Gastrocnemius medialis (tissue), 4 donors: ENCODE measurements around the gene HOXC13. TPM values are rescaled to one million over a fixed set of nuclear protein-coding genes. Genes with fewer than 3 reads are reported as not detected.

ENCODE experiments used
- ATAC-seq, 2 donors: fragments of 150-250 bp; one replicate each; pipeline ENCODE4 v1.9.1; 2016
- DNase-seq, 2 donors: peaks; one replicate each; pipeline ENCODE4 v3.0.0-alpha.2; 2019
- H3K27ac ChIP-seq, 4 donors: fragments of 200-600 bp; sonication (generic); 1 replicate in 1 of 4; 2 replicates in 3 of 4; pipeline ENCODE4 v1.5.1; 2016 to 2018; ENCODE audit warnings: mild to moderate bottlenecking in 2 of 4, moderate library complexity in 1 of 4
- H3K27me3 ChIP-seq, 3 donors: fragments of 200-600 bp; sonication (generic) in 2 of 3; 1 replicate in 1 of 3; 2 replicates in 2 of 3; pipeline versions ENCODE4 v1.5.1 to v1.6.0; 2016 to 2019; ENCODE audit warnings: mild to moderate bottlenecking in 1 of 3, moderate library complexity in 1 of 3
- H3K36me3 ChIP-seq, 2 donors: fragments of 200-600 bp; sonication (generic) in 1 of 2; one replicate each; pipeline ENCODE4 v1.5.1; 2017 to 2018
- H3K4me1 ChIP-seq, 2 donors: fragments of 200-600 bp; sonication (generic) in 1 of 2; one replicate each; pipeline ENCODE4 v1.5.1; 2016 to 2017; ENCODE audit warnings: mild to moderate bottlenecking in 2 of 2
- H3K4me3 ChIP-seq, 4 donors: fragments of 200-600 bp; sonication (generic) in 3 of 4; 1 replicate in 1 of 4; 2 replicates in 3 of 4; pipeline ENCODE4 v1.5.1; 2016 to 2019; ENCODE audit warnings: mild to moderate bottlenecking in 2 of 4
- H3K9me3 ChIP-seq, 3 donors: fragments of 200-600 bp; sonication (generic) in 2 of 3; 1 replicate in 1 of 3; 2 replicates in 2 of 3; pipeline ENCODE4 v1.5.1; 2016 to 2019
- POLR2A ChIP-seq, 2 donors: fragments of 450-650 bp; IDR thresholded peaks; one replicate each; pipeline ENCODE4 v1.6.1; 2017; ENCODE audit warnings: antibody characterized with exemption in 2 of 2, mild to moderate bottlenecking in 2 of 2, moderate library complexity in 2 of 2
- in situ Hi-C, 4 donors: fragments of 200-750 bp; cut with MboI; loops; one replicate each; pipeline versions ENCODE4 v1.15.0 to v1.8.0; 2017; ENCODE audit warnings: low sequenced_read_pairs in 4 of 4
- intact Hi-C: fragments of 100-400 bp; cut with DNase I; formaldehyde crosslinking; loops from one replicate; pipeline ENCODE4 v1.15.1; 2023; ENCODE audit warnings: low total_unique reads
- total RNA-seq, 4 donors: library from RNA; depleted of rRNA; stranded (reverse); fragments of >200 nt; gene quantifications; one replicate each; pipeline versions ENCODE4 v1.1.0 to v1.2.3, GENCODE V29; 2016
- TF ChIP-seq, protein P1 (sequence below), 5 experiments: fragments of 450-650 bp in 3 of 5; fragments of 200-600 bp in 2 of 5; sonication (generic) in 2 of 5; IDR thresholded peaks in 4 of 5; conservative IDR thresholded peaks in 1 of 5; 1 replicate in 4 of 5; 2 replicates in 1 of 5; pipeline ENCODE4 v1.5.1; 2016 to 2019; ENCODE audit warnings: antibody characterized with exemption in 5 of 5, mild to moderate bottlenecking in 3 of 5, moderate library complexity in 3 of 5

HOXC13 gene
- total RNA-seq, 4 donors from 2014 or later: 0.10 to 0.33 TPM; not detected in 2

DNA sequence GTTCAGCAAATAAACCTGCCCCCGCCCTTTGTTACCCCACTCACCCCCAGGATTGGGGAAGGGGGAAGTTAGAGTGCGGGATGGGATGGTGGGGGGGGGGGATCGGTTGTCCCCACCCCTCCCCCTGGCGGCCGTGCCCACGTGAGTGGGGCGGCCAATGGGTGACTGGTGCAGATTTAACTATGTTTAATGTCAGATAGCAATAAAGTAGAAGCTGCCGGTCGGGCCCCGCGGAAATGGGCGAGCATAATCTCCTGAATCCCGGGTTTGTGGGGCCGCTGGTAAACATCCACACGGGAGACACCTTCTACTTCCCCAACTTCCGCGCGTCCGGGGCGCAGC lies 16.0 kb downstream of the HOXC13 start, which contains the start of gene HOXC12:
HOXC12 (plus strand) TSS at position 210 of the 342 bp plus-strand sequence; CDS start at position 237, 27 bp downstream.
- Histone ChIP-seq H3K27me3 (peaks cover 92 to 100% (median 93%) of the 10 kb centered on the region in 3 donors), H3K36me3 (no peaks in the 10 kb centered on the region), H3K4me1 (no peaks in the 10 kb centered on the region), H3K4me3 (peak within 1 kb of the TSS in 3 of 4 donors; percentile 10 to 34 (median 17)), H3K9me3 (no peaks in the 10 kb centered on the region), H3K27ac (no peak within 1 kb of the TSS)
- ATAC-seq: no peak
- in situ Hi-C loops (no loop called here), intact Hi-C loops (no loop called here)
- no peak for DNase-seq
- no peak for TF ChIP-seq POLR2A (IDR thresholded peaks at IDR 0.05)
- TF ChIP-seq, protein P1, sequence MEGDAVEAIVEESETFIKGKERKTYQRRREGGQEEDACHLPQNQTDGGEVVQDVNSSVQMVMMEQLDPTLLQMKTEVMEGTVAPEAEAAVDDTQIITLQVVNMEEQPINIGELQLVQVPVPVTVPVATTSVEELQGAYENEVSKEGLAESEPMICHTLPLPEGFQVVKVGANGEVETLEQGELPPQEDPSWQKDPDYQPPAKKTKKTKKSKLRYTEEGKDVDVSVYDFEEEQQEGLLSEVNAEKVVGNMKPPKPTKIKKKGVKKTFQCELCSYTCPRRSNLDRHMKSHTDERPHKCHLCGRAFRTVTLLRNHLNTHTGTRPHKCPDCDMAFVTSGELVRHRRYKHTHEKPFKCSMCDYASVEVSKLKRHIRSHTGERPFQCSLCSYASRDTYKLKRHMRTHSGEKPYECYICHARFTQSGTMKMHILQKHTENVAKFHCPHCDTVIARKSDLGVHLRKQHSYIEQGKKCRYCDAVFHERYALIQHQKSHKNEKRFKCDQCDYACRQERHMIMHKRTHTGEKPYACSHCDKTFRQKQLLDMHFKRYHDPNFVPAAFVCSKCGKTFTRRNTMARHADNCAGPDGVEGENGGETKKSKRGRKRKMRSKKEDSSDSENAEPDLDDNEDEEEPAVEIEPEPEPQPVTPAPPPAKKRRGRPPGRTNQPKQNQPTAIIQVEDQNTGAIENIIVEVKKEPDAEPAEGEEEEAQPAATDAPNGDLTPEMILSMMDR (IDR thresholded peaks at IDR 0.05 in 4 of 5, conservative IDR thresholded peaks at IDR 0.05 in 1 of 5): no peak

DNA sequence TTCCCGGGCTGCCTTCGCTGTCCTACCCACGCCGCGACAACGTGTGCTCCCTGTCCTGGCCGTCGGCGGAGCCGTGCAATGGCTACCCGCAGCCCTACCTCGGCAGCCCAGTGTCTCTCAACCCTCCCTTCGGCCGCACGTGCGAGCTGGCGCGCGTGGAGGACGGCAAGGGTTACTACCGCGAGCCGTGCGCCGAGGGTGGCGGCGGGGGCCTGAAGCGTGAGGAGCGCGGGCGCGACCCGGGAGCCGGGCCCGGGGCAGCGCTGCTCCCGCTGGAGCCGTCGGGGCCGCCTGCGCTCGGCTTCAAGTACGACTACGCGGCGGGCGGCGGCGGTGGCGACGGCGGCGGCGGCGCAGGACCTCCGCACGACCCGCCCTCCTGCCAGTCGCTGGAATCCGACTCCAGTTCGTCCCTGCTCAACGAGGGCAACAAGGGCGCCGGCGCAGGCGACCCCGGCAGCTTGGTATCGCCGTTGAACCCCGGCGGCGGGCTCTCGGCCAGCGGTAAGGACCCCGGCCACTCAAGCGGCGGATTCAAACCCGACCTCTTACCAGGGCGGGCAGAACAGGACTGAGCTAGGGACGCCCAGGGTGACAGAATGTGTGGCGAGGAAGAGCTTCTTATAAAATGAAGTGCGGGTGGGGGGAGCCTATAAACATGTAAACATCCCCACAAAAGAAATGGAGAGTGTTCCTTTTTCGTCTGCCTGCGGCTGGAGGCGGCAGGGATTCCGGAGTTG lies 16.6 kb downstream of the HOXC13 start:
- TF ChIP-seq, protein P1 (IDR thresholded peaks at IDR 0.05 in 4 of 5, conservative IDR thresholded peaks at IDR 0.05 in 1 of 5): no peak
- TF ChIP-seq POLR2A (IDR thresholded peaks at IDR 0.05): no peak
- DNase-seq (no peak), ATAC-seq (no peak)
- Histone ChIP-seq H3K9me3 (no peaks in the 10 kb centered on the region), H3K4me3 (peak overlapping the region in 3 of 4 donors; percentile 10 to 34 (median 17)), H3K4me1 (no peaks in the 10 kb centered on the region), H3K27me3 (peaks cover 92 to 100% (median 94%) of the 10 kb centered on the region in 3 donors), H3K27ac (no peak overlapping the region), H3K36me3 (no peaks in the 10 kb centered on the region)
- intact Hi-C loops (no loop called here), in situ Hi-C loops (no loop called here)

DNA sequence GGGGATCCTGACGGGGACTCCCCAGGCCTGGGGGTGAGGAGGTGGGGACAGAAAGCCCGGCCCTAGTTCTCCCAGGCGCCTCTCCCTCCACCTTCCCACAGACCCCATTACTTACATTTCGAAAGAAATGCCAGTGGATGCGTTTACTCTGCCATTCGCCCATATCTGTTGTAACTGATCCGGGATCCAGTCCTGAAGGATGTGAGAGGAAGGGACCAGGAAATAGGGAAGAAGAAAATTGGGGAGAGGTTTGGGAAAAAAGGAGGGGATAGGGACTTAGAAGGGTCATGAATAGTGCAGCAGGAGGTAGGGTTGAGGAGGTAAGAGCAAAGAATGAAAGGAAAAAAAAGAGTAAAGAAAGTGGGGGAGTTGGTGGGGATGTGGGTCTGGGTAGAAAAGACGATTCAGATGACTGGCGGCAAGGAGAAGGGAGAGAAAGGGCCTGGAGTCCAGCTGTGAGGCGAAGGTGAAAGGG lies 17.2 kb downstream of the HOXC13 start:
- in situ Hi-C loops: no loop called here
- Histone ChIP-seq H3K4me1 (no peaks in the 10 kb centered on the region), H3K36me3 (no peaks in the 10 kb centered on the region), H3K4me3 (no peak overlapping the region), H3K27ac (no peak overlapping the region), H3K9me3 (no peaks in the 10 kb centered on the region), H3K27me3 (peaks cover 92 to 100% (median 94%) of the 10 kb centered on the region in 3 donors)
- intact Hi-C loops: no loop called here
- no peak for ATAC-seq
- TF ChIP-seq, protein P1 (IDR thresholded peaks at IDR 0.05 in 4 of 5, conservative IDR thresholded peaks at IDR 0.05 in 1 of 5): no peak
- TF ChIP-seq POLR2A (IDR thresholded peaks at IDR 0.05): no peak
- DNase-seq: no peak

DNA sequence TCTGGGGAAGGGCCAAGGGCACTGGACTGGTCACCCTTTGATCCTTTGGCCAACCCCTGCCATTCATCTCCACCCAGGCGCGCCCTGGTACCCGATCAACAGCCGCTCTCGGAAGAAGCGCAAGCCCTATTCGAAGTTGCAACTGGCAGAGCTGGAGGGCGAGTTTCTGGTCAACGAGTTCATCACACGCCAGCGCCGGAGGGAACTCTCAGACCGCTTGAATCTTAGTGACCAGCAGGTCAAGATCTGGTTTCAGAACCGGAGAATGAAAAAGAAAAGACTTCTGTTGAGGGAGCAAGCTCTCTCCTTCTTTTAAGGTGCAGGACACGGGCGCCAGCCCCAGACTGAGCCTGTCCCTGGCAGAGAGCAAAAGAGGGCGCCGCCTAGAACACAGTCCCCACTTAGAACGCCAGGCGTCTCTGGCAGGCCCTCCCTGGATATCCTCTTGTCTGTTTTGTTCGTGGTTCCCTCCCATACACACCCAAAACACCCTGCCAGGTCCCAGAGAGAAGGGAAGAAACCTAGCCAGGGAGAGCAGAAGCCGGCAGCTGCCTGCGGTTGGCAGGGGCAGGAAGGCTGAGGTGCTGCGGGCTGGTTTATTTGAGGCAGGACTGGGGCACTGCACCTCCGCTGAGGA lies 17.7 kb downstream of the HOXC13 start:
- intact Hi-C loops (no loop called here), in situ Hi-C loops (no loop called here)
- Histone ChIP-seq H3K9me3 (no peaks in the 10 kb centered on the region), H3K36me3 (no peaks in the 10 kb centered on the region), H3K4me1 (no peaks in the 10 kb centered on the region), H3K27me3 (peaks cover 92 to 100% (median 92%) of the 10 kb centered on the region in 3 donors), H3K27ac (no peak overlapping the region), H3K4me3 (no peak overlapping the region)
- ATAC-seq (no peak), DNase-seq (no peak)
- no peak for TF ChIP-seq POLR2A (IDR thresholded peaks at IDR 0.05)
- TF ChIP-seq, protein P1 (IDR thresholded peaks at IDR 0.05 in 4 of 5, conservative IDR thresholded peaks at IDR 0.05 in 1 of 5): no peak
